DMS114 treated with DMSO at 0.1 percent for 48 hours (cell line): ENCODE data around the gene CCDC92B.

Source experiments
- DNase-seq: peaks from one replicate; lab custom pipeline; 2025; ENCODE audit not compliant: unreplicated experiment; lab: John Stamatoyannopoulos, UW

Gene CCDC92B

DNA sequence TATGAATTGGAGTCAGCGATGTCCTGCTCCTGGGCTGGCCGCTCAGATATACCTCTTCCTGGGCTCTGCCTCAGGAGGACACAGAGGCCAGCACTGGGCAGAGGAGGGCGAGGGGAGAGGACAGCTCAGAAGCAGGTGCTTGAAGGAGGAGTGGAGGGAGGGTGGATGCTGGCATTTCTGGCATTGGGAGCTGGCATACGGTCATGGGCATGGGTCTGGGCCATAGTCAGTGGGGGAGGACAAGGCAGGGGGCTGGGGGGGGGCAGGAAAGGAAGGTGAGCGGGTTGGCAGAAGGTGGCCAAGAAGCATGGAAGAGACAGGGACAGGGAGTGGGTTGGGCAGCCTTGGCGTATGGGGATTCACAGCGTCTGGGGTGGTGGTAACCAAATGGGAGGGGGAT, 30.1 kb upstream of the CCDC92B start:
- no peak for DNase-seq

DNA sequence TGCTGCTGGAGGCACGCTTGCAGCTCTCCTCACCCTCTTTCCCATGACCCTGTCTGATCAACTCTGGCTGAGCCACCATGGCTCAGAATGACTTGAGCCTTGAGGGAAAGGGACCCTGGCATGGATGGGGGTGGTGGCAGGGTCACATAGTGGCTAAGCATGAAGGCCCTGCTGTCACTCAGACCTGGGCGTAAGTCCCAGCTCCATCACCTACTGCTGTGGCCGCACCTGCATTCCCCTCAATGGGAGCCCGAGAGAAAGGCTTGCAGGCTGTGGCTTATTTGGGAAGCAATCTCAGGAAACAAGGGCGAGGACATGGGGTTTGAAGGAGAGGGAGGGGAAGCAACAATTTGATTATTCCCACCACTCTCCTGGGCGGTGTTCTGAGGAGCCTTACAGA, 29.0 kb upstream of the CCDC92B start:
- no peak for DNase-seq

DNA sequence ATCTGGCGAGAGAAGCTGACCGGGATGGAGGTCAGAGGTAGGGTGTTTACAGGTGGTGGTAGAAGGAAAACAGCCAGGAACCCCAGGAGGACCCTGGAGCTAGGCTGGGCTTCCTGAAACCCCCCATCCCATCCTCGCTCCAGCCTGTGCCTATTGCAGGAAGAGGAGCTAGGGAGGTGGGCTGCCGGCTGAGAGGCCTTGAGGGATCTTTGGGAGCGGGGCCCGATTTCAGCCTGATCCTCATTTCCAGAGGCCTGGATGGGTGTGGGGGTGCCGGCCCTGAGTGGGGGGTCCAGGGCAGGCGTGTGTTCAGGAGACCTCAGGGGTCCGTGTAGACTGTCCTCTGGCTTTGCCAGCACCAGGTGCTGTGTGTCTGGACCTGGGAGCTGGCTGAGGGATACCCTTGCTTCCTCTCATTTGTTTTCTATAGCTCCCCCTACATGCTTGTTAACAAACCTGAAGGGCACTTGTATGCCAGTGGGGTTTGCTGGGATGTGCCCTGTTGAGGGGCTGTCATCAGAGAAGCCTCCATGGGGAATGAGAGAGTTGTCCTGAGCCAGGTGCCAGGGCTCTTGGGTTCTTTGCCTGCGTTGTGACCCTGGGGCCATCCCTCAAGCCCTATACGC, 27.9 kb upstream of the CCDC92B start:
- no peak for DNase-seq

DNA sequence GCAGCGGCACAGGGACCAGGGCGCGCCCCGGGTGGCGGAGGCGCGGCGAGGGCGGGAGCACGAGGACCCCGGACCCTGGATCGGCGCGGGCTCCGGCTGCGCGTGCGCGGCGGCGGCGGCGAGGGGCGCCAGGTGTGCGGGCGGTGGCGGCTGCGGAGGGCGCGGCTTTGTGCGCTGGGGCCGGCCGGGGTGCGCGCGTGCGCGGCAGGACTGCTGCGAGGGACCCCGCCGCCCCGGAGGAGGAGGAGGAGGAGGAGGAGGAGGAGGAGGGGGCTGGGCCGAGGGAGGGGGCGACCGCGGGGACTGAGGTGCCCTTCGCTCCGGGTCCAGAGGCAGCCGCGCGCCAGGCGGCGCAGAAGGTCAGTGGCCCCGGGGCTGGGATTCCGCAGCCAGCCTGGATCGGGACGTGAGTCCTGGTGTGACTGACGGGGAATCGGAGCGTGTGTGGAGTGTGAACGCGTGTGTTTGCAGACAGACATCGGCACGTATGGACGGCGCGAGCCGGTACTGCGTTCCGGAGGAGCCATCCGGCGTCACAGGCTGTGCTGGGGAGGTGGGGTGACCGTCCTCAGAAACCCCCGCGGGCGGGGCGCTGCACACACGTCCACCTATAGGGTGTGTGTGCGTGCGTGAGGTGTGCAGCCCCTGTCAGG, 27.3 kb upstream of the CCDC92B start:
- no peak for DNase-seq

DNA sequence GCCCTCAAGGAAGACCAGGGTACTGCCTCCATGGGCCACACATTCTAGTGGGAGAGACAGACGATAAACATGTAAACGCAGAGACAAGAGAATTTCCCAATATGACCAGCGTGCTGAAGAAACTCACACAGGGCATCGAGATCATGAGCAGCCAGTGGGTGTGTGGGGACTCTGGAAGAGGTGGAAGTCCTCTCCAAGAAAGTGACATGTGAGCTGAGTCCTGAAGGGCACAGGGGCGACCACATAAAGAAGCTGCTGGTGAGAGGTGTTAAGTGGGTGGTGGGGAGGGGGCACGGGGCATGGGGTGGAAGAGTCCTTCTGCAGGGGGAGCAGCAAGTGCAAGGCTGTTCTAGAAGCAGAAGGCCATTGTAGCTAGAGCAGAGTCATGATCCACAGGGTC, 25.8 kb upstream of the CCDC92B start:
- no peak for DNase-seq

DNA sequence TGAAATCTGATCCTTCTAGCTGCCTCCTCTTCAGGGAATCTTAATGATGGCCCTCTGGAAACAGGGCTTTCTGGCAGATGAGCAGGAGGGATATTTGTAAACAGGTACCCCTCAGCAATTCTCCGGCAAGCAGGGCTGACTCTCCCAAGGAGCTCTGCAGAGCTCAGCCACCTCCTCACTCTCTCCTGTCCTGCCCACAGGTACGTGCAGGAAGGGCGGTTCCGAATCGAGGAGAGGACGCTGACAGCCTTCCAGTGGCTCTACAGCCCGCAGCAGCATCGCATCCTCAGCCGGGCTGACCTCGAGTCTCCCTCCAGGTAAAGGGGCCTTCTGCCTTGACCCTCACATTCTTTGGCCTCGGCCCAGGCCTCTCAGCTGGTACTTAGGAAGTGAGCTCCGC, 20.7 kb upstream of the CCDC92B start:
- DNase-seq: no peak

DNA sequence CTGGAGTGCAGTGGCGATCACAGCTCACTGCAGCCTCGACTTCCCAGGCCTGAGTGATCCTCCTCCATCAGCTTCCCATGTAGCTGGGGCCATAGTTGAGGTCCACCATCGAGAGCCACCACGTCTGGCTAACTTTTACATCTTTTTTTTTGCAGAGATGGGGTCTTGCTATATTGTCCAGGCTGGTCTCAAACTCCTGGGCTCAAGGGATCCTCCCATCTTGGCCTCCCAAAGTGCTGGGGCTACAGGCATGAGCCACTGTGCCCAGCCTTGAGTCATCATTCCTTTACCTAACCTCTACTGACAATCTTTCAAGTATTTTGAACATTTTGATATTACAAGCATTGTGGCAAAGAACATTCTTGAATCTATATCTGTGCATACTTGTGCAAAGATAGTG, 9.4 kb upstream of the CCDC92B start:
- no peak for DNase-seq

DNA sequence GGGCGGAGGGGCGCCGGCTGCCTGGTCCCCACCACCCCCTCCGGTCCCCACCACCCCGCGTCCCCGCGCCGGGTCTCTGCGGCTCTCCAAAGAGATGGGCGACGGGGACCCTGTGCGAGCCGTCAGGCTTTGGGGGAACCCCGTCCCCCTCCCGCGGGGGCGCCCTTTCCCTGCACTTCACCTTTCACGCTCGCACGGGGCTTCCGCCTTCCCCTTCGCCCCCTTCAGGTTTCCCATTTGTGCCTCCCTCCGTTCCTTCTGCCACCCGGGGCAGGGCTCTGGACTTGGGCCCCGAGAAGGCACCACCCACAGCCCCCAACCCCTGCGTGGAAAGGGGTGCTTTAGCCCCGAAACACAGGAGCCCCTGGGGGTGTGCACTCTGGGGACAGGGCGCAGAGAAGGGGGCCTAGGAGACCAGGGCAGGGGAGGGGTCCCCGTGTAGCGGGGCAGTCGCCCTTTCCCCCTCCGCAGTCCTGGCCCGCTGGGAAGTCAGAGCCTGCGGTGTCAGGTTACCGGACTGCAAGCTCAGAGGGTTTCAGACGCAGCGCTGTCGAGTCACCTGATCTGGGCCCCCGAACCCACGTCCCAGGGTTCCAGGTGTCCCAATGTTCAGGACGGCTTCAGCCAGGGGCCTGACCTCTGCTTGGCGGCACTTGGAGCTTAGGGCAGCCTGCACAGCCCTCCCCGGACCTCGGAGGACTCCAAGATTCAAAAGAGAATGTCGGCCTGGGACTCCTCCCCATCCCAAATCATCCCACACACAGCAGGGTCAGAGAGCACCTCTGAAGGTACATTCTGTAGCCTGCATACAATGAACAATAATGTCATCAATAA, 6.7 kb upstream of the CCDC92B start:
- DNase-seq: no peak

DNA sequence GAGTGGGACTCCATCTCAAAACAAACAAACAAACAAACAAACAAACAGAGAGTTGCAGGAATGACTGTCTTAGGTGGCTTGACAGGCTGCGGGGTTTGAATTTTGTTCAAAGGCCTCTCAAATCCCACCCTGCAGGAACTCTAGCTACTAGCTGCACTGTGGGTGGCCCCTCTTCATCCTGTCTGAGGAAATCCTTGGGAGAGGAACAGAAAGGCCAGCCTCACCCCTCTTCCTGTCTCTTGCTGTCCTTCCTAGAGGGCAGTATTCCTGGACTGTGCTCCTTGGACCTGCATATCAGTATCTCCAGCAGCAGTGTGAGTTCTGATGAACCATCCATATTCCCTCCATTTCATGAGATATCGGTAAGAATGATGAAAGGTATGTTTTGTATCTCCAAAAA, 2.0 kb upstream of the CCDC92B start:
- no peak for DNase-seq

DNA sequence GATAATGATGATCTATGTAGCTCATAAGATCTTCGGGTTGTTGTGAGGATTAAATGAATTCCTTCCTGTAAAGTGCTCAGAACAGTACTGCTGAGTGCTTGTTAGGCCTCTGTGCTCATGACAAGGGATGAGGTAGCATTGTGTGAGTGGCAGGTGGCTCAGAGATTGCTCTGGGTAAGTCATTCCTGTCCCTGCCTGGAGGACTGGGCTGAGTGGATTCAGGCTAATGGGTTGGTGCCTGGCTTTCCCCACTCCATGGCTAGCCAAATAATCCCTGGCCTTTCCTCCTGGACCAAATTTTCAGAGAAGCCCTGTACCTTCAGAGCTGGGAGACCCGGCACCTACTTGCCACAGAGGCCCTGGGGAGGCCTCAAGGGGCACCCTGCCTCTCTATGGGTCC, 1.3 kb upstream of the CCDC92B start:
- no peak for DNase-seq

DNA sequence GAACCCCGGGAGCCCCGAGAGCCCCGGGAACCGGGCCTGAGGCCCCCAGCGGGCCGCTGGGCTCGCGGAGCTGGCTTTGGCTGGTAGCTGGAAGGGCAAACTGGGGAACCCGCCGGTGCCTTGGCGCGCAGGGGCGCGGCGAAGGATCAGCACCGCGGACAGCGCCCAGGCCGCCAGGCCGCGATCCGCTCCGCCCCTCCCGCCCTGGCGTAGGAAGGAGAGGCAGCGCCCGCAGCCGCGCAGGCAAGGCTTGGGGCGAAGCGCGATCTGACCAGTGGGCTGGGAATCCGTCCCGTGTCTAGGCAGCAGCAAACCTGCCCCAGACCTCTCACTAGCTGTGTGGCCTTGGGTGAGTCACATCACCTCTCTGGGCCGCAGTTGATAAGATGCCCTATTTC, 331 bp upstream of the CCDC92B start:
- DNase-seq: no peak

DNA sequence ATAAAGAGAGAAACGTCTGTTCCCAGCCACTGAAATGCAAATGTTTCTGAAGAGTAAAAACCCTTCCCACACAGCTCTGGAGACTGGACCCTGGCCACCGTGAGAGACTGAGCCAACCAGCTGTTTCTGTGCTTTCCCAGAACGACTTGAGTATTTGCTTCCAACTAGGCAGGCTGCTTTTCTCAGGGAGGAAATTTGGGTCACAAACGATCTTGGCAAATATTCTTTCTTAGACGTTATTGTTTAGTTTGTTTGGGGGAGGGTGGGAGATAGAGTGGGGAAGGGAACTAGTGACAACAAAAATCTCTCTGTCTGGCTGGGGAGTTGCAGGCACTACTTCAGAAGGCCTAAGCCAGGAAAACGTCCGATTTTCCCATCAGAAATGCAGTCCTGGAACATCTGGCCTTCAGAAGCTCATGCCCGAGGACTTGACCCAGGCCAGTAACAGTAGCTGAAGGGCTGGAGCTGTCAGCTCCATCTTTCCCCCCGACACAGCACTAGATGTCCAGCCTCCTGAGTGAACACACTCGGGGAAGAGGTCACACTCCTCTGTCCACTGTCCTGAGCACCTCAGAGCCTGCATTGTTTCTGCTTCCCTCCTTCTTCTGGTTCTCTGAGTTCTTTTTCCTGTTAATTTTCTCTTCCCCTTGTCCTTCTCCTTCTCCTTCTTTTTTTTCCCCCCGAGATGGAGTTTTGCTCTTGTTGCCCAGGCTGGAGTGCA, 4.0 kb downstream of the CCDC92B start:
- no peak for DNase-seq

DNA sequence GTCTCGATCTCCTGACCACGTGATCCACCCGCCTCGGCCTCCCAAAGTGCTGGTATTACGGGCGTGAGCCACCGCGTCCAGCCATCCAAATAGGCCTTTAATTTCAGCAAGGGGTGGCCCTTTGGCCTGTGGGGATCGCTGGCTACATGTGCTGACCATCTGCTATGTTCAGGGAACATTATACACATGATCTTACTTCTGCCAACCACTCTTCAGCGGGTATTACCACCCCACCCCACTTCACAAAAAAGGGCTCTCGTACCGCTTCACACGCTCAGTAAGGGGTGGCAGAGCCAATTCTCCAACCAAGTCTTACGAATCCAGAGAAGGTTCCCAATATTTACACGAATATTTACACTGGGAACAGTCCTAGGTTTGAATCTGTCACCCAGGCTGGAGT, 11.8 kb downstream of the CCDC92B start:
- DNase-seq: no peak

DNA sequence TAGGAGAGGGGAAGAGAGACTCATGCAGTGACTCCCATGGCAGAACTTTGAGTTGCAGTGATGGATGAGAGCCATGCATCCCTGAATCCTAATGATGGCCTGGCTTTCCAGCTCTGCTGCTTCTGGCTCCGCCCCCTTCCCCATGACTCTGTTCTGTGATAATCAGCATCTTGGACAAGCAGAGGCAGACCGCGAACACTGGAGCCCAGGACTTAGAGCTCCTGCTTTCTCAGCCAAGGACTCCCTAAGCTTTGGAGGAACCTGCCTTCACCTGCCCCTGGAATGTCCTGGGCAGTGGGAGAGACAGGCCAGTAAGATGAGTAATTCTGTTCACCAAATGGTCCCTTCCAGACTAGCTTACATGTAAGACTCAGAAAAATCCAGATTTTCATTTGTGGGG, 12.5 kb downstream of the CCDC92B start:
- DNase-seq: no peak

DNA sequence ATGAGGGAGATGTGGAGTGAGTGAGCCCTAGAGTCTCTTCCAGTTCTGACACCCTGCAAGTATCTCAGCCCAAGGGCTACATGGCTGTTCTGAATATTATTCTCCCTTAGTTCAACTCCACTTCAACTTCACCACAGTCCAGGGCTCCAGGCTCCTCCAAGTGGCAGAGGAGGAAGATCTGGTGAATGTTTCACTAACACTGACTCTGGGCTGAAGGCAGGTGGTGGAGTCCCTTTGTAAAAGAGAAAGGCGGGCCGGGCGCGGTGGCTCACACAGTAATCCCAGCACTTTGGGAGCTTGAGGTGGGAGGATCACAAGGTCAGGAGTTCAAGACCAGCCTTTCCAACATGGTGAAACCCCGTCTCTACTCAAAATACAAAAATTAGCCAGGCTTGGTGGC, 13.6 kb downstream of the CCDC92B start:
- DNase-seq: no peak

DNA sequence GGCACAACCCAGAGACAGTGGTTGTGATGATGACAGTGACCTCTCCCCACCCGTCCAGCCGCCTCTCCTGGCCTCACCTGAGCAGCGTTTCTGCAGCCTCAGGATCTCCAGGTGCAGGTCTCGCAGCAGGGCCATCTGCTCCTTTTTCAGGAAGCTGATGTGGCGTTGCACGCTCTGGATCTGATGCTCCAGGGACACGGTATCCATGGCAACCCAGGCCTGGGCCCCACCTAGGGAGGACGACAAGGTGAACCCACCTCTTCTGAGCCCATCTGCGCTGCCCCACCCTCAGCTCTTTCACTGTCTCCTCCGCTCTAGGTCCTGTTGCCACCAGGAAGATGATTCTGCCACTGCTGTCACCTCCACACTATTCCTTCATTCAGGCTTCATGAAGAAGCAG, 14.5 kb downstream of the CCDC92B start:
- DNase-seq: no peak

DNA sequence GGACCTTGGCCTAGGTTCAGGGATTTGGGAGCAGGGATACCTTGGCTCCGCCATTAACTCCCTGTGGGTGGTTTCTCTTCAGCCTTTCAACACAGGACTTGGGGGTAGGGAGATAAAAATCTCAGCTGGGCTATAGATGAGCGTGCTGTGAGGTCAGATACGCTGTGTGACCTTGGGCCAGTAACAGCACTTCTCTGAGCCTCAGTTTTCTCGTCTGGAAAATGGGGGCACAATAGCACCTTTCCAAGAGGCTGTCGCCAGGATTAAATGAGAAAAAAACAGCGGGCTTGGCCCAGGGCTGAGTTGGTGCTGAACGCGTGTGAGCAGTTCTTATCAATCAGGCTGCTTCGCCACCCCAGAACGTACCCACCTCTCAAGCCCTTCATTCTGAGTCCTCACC, 17.6 kb downstream of the CCDC92B start:
- DNase-seq: no peak

DNA sequence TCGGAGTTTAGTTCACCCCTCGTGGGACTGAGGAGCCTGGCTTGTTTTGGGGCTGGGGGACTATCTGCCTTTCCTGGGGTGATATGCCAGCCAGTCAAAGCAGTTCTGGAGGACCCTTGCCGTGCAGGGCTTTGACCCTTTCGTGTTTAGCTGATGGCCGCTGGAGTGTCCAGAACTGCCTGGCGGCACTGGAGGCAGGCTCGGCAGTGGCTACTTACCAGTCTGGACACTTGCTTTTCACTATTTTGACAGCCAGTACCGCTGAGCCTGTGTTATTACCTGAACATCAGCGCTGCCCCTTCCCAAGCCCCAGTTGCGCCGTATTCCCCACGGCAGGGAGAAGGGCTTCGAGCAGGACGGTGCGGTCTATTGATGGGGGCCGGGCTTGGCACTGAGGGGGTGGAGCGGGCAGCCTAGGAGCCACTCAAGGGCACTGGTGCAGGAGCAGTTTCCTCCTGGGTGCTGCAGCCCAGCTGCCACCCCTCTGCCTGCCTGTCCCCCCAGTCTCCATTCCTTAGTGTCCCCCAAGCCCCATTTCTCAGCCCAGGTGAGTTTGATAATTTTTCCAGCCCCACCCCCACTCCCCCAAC, 18.6 kb downstream of the CCDC92B start:
- no peak for DNase-seq

DNA sequence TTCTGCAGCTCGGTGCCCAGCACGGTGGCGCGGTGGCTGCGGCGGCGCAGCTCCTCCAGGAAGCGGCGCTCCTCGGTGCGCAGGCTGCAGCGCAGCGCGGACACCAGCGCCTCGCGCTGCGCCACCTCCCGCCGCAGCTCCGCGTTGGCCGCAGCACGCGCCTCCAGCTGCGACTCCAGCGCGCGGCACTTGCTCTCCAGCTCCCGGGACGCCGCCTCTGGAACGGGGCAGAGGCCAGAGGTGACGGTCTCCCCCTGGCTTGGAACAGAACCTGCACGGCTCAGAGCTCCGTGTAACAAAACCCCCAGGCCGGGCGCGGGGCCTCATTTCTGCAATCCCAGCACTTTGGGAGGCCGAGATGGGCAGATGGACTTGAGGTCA, 24.7 kb downstream of the CCDC92B start:
- no peak for DNase-seq

DNA sequence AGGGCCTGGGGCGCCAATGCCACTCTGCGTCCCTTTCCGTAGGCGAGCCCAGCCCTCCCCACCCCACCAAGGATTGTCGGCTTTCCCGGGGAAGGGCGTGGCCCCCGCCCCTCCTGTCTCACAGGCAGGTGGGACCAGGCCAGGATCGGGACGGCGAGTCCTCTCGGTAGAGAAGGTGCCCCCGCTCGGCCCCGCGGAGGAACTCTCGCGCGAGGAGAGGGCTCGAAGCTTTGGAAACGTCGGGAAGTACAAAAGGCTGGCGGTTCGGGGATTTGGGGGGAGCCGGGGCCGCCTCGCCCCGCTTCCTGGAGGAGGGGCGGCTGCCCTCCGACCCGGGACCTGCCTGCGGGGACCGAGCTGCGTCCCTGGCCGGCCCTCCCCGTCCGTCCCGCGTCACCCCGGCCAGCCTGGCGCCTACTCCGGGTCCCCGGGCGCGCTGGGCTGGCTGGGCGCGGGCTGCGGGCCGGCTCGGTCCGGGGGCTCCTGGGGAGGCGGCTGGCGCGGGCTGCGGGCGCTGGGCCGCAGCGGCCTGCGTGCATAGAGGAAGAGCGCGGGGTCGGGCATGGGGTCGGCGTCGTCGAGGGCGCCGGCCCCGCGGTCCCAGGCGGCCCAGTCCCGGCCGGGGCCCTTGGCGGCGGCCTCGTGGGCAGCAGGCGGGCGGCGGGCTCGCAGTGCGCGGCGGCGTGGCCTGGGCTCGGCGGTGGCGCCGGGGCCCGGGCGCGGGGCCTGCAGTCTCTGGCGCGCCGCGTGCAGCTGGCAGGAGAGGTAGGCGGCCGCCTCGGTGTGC, 25.3 kb downstream of the CCDC92B start:
- no peak for DNase-seq
